ENCODE data around the gene STX8.
A peak's percentile ranks its signal among the peaks of the same experiment; 100 is the strongest.
"Not testable (repeated sequence)": the region's sequence is repeated elsewhere in the genome, so short reads cannot be mapped to it uniquely, and the experiment has no call there.

STX8 gene

GRCh38 chr17:9401434-9401833, 174.2 kb downstream of the STX8 start:
- DNase-seq (ENCODE audit: low read depth) = peak; percentile 42

DNA sequence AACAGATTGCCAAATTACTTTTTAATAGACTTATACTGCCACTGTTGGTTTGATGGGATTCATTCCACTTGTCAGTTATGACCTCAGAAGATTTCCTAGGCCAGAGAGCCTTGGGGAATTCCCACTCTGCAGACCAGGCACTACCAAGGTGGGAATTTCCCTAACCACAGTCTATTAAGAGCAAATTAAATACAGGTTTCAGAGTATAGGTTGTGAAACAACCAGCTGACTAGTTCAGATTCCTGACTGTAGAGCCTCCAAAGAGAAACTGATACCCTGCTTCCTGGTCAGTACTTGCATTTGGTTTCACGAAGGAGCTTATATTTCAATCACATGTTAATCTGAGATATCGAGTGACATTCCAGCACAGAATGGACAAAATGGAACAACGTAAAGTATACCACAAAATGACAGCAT, 186.5 kb downstream of the STX8 start:
- peak; percentile 99 for DNase-seq (ENCODE audit: low read depth)

- DNase-seq (ENCODE audit: low read depth) = peak; percentile 60
Measured at GRCh38 chr17:9386401-9386800, 189.2 kb downstream of the STX8 start.

DNA sequence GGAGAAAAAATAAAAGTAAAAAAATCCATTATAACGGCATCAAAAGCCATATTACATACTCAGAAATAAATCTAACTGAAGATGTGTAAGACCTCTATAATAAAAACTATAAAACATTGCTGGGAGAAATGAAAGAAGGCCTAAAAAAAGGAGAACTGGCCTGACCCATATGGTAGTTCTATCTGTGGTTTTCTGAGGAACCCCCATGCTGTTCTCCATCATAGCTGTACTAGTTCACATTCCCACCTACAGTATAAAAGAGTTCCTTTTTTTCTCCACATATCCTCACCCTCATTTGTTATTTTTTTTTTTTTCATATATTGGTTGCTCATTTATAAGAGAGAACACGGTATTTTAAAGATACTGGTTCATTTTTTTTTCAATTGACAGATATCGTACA, 191.8 kb downstream of the STX8 start:
- DNase-seq (ENCODE audit: low read depth) = no peak

GRCh38 chr17:9382626-9383025, 193.0 kb downstream of the STX8 start:
- no peak for DNase-seq (ENCODE audit: low read depth)

GRCh38 chr17:9381068-9381467, 194.6 kb downstream of the STX8 start:
- DNase-seq (ENCODE audit: low read depth) = no peak

DNA sequence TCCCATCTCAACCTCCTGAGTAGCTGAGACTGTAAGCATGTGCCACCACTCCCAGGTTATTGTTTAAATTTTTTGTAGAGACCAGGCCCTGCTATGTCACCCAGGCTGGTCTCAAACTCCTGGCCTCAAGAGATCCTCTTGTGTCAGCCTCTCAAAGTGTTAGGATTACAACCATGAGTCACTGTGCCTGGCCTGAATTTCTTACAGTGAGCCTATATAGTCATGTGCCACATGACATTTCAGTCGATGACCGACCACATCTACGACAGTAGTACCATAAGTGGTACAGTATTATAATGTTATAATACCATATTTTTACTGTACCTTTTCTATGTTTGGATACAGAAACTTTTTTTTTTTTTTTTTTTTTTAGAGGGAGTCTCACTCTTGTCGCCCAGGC, 195.3 kb downstream of the STX8 start:
- no peak for DNase-seq (ENCODE audit: low read depth)

DNA sequence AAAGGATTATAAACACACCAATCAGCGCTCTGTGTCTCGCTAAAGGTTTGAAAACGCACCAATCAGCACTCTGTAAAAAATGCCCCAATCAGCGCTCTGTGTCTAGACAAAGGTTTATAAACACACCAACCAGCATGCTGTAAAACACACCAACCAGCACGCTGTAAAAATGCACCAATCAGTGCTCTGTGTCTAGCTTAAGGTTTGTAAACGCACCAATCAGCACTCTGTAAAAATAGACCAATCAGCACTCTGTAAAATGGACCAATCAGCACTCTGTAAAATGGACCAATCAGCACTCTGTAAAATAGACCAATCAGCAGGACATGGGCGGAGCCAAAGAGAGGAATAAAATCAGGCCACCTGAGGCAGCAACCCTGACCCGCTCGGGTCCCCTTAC, 199.4 kb downstream of the STX8 start:
- not testable (repeated sequence) for DNase-seq (ENCODE audit: low read depth)

GRCh38 chr17:9371019-9371418, 204.6 kb downstream of the STX8 start:
- DNase-seq (ENCODE audit: low read depth) = peak; percentile 61

- peak; percentile 59 for DNase-seq (ENCODE audit: low read depth)
Measured at GRCh38 chr17:9370467-9370866, 205.2 kb downstream of the STX8 start.

GRCh38 chr17:9368631-9369030, 207.0 kb downstream of the STX8 start:
- DNase-seq (ENCODE audit: low read depth) = no peak

- DNase-seq (ENCODE audit: low read depth) = peak; percentile 20
Measured at GRCh38 chr17:9367156-9367555, 208.5 kb downstream of the STX8 start.

DNA sequence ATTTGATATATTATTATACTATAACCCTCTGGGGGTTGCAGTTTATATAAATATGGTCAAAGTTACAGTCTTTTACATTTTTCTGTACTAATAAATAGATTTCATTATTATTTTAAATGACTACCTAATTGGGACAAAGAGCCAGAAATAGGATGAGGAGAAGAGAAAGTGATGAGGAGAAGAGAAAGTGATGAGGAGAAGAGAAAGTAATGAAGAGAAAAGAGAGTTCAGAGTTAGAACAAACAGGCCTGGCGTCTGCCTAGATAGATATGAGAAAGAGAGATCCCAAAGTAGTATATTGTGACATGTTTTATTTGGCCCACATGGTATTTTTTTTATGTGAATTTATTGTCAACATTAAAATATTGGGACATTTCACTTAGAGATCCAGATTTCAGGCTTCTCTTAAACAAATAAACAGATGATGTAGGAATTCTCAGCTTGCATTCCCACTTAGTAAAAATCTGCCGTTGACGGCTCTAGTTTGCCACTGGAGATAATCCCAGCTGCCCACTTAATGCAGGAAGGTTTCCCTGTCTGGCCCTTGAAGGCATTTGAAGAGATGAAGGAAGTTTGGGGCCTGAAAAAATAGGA, 210.7 kb downstream of the STX8 start:
- DNase-seq (ENCODE audit: low read depth) = peak; percentile 78

DNA sequence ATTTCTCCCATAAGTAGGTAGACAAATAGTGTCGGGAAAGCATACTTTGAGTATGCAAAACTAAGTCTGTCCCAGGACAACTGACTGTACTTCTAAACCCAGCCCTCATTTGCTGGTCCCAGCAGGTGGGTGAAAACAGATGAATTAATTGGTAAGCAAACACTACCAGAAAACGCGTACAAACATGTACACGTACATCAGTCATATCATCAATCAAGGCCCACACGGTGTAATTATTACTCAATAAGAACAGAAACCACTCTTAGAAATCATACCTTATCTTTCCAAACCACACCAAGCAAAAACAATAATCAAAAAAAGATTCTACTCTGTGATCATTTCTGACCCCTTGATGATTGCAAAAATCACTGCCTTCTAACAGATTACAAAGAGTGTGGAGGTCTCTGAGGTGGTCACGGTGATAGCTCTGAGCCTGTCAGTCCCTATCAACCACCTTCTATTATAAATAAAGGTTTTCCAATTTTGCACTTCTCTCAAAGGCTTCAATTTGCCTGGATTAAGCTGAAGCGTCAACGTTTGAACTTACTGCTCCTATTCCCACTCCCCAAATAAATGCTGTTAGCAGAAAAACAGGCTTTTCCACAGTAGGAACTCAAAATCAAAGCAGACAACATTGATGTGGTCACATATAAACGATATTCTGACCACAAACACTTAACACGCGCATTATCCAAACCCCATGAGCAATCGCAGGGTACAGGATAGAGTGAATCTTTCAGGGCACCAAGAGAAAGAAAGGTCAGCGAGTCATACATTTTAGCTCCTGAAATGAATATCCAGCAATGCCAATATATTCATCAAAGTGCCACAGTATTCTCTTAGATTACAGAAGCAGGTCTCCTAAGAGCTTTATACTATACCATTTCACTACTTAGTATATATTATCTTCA, 211.9 kb downstream of the STX8 start:
- peak; percentile 39 for DNase-seq (ENCODE audit: low read depth)

DNA sequence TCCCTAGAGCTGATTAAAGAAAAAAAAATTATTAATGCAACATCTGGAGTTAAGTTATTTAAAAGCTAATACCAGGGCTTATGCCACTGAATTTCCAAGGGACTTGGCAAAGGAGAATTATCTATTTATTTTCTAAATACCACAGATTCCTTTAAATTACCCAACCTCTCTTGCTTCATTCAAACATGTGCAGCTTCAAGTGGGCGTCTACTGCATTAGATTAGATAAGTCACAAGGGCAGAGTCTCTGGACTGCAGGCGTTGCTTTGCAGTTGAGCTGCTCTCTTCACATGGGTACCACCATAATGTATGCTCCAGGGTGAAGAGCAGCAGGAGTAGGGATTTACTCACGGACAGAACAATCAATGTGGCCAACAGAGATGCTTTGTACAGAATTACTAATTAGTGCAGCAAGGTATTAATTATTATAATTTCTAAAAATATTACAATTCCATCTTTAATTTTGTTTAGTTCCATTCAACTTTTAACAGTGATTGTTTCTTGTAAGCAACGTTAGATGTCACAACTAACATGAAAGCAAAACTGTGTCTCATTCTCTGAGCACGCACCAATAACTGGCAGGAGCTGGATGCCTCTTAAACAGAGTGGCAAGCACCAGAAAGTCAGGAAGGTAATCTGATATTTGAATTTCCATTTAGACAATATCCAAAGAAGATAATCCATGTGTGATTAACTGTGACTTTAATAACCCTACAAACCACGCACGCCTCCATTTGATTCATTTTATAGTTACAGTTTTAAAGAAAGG, 214.2 kb downstream of the STX8 start:
- peak; percentile 89 for DNase-seq (ENCODE audit: low read depth)

DNA sequence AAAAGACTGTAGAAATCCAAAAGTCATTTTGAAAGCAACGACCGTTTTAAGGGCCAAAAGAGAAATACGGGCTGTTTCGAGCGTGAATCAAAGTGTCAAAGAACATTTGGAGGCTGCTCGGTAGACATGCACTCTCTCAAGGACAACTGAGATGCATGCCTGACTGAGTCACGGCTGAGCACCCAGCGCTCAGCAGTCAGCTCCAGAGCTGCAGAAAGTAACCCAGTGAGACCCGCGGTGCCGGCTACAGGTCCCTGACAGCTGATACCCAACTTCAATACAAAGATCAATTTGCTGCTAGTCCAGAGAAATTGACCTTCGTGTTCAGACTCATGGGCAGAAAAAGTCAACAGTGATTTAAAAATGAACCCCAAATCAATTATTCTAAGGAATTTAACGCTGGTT, 214.9 kb downstream of the STX8 start:
- peak; percentile 85 for DNase-seq (ENCODE audit: low read depth)

GRCh38 chr17:9356488-9356911, 219.1 kb downstream of the STX8 start:
- no peak for DNase-seq (ENCODE audit: low read depth)

DNA sequence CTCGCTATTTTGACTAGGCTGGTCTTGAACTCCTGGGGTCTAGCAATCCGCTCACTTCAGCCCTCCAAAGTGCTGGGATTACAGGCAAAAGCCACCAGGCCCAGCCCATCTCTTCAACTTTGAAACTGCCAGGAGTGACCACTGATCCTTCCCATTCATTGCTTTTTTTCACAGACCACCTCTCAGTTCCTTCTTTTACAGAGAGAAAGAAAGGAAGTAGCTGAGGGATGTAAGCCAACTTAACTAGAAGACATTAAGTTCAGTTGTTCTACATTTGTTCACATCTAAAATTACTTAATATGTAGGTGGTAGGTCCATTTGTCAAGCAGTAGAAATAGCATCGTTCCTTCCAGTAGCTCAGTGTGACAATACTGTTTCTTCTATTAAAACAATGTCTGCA, 219.8 kb downstream of the STX8 start:
- DNase-seq (ENCODE audit: low read depth) = no peak

- not testable (repeated sequence) for DNase-seq (ENCODE audit: low read depth)
Measured at GRCh38 chr17:9355231-9355630, 220.4 kb downstream of the STX8 start.

DNA sequence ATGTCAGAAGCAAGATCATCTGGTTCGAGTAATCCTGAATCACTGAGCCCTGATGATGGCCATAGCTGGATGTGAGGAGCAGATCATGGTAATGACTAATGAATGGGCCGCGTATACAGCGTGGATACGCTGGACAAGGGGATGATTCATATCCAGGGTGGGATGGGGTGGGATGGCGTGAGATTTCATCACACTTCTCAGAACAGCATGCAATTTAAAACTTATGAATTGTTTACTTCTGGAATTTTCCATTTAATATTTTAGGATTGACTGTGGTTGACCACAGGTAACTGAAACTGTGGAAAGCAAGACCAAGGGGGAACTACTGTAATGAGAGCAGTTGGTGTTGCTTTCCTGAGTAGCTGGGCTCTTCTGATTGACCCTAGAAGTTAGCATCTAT, 225.5 kb downstream of the STX8 start:
- DNase-seq (ENCODE audit: low read depth) = peak; percentile 96

GRCh38 chr17:9346296-9346926, 229.2 kb downstream of the STX8 start:
- peak; percentile 90 for DNase-seq (ENCODE audit: low read depth)

- no peak for DNase-seq (ENCODE audit: low read depth)
Measured at GRCh38 chr17:9343516-9343915, 232.1 kb downstream of the STX8 start.
